ENCODE data around the gene NCBP2L. TPM values are rescaled to one million over a fixed set of nuclear protein-coding genes. Genes with fewer than 3 reads are reported as not detected.

Gene NCBP2L
- total and polyA plus RNA-seq, 9 of the 15 experiments (the other 6 are each of a cell fraction or from before 2014, with no cell fraction given), result not detected

- Histone ChIP-seq H3K27me3 (ENCODE audit: control insufficient read depth in 2 of 2, insufficient read depth in 2 of 2, low read length in 2 of 2) (peaks cover 2 to 24% of the 10 kb centered on the region in 2 experiments; a peak in 2 of 5 replicates), H3K36me3 (ENCODE audit: control insufficient read depth, insufficient read depth, low read length) (no peaks in the 10 kb centered on the region), H2AFZ (ENCODE audit: low read depth, low read length) (no peak overlapping the region), H3K4me2 (ENCODE audit: insufficient read depth, low read length) (no peak overlapping the region), H3K9ac (ENCODE audit: insufficient read depth in 1 of 2, low read depth in 2 of 2, low read length in 2 of 2) (no peak overlapping the region), H3K79me2 (ENCODE audit: control insufficient read depth, insufficient read depth, low read length) (no peaks in the 10 kb centered on the region), H4K20me1 (replicated peaks; ENCODE audit: control insufficient read depth, insufficient read depth, low read length) (no peaks in the 10 kb centered on the region), H3K27ac (ENCODE audit: extremely low read depth, low read depth, low read length) (no peak overlapping the region), H3K9me1 (ENCODE audit: control insufficient read depth, insufficient read depth, low read length) (no peaks in the 10 kb centered on the region), H3K4me1 (replicated peaks in 1 of 2; ENCODE audit: control insufficient read depth in 2 of 2, insufficient read depth in 2 of 2, low read length in 2 of 2) (peaks cover 0 to 12% of the 10 kb centered on the region in 2 experiments; a peak in 2 of 5 replicates), H3K9me3 (replicated peaks; ENCODE audit: control insufficient read depth, insufficient read depth, low read depth, low read length) (no peaks in the 10 kb centered on the region), H3K4me3 (no peak overlapping the region)
- ChIA-PET CTCF (ENCODE audit: low intra/inter-chr PET ratio) (no interaction called here), POLR2A (no interaction called here)
- no peak for TF ChIP-seq HDAC3 (IDR thresholded peaks at IDR 0.05; ENCODE audit: borderline replicate concordance, partially characterized antibody)
- TF ChIP-seq DDX20 (tag; IDR thresholded peaks at IDR 0.05; ENCODE audit: low read depth), result no peak
- TF ChIP-seq ZKSCAN8 (CRISPR knock-in tag; IDR thresholded peaks at IDR 0.05), result no peak
- TF ChIP-seq SMARCA5 (IDR thresholded peaks at IDR 0.05), result no peak
- TF ChIP-seq TAL1 (IDR thresholded peaks at IDR 0.05), result no peak
- TF ChIP-seq ARNT (IDR thresholded peaks at IDR 0.05), result no peak
- no peak for TF ChIP-seq MECOM (CRISPR knock-in tag; IDR thresholded peaks at IDR 0.05)
- TF ChIP-seq FUS (optimal IDR thresholded peaks at IDR 0.05; ENCODE audit: low read depth, low read length), result no peak
- no peak for TF ChIP-seq XRCC3 (IDR thresholded peaks at IDR 0.05)
- TF ChIP-seq GTF2A2 (tag; IDR thresholded peaks at IDR 0.05), result no peak
- no peak for TF ChIP-seq ZNF436 (CRISPR knock-in tag; IDR thresholded peaks at IDR 0.05)
- TF ChIP-seq MCM5 (IDR thresholded peaks at IDR 0.05; ENCODE audit: low read depth), result no peak
- TF ChIP-seq ARID3A (IDR thresholded peaks at IDR 0.05; ENCODE audit: borderline replicate concordance, low read depth, low read length), result no peak
- no peak for TF ChIP-seq SAFB (IDR thresholded peaks at IDR 0.05; ENCODE audit: borderline replicate concordance, low read depth, low read length)
- TF ChIP-seq, protein P1, sequence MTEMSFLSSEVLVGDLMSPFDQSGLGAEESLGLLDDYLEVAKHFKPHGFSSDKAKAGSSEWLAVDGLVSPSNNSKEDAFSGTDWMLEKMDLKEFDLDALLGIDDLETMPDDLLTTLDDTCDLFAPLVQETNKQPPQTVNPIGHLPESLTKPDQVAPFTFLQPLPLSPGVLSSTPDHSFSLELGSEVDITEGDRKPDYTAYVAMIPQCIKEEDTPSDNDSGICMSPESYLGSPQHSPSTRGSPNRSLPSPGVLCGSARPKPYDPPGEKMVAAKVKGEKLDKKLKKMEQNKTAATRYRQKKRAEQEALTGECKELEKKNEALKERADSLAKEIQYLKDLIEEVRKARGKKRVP (CRISPR knock-in tag; IDR thresholded peaks at IDR 0.05), result no peak
- ATAC-seq (no peak), FAIRE-seq (no peak), DNase-seq (ENCODE audit: extremely low read depth in 1 of 4, low spot score in 3 of 4) (no peak)
- WGBS (ENCODE audit: insufficient coverage, low coverage, missing lambda C conversion rate), result 2% methylated on average over 12 of the region's 13 CpGs
- in situ Hi-C loops (cut with MboI), result no loop called here
- BruUV-seq (replicated peaks), result no TSS peak
- intact Hi-C loops (cut with micrococcal nuclease), result no loop called here
Observed at GRCh38 chrX:107827030-107827831, 49.7 kb downstream of the NCBP2L start.
